ENCODE data around the gene VPS9D1.

VPS9D1 gene

DNA sequence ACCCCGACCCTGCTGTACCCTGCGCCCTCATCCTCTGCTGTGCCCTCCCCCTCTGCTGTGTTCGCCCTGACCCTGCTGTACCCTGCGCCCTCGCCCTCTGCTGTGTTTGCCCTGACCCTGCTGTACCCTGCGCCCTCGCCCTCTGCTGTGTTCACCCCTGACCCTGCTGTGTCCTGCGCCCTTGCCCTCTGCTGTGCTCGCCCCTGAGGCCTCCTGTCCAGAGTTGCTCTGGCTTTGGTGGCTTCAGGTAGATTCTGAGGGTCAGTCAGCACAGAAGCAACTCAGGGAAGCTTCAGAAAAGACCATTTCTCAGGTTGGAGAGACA is 12.2 kb upstream of the VPS9D1 start:
- in situ Hi-C loops (cut with HindIII; ENCODE audit: low sequenced_read_pairs): no loop called here

DNA sequence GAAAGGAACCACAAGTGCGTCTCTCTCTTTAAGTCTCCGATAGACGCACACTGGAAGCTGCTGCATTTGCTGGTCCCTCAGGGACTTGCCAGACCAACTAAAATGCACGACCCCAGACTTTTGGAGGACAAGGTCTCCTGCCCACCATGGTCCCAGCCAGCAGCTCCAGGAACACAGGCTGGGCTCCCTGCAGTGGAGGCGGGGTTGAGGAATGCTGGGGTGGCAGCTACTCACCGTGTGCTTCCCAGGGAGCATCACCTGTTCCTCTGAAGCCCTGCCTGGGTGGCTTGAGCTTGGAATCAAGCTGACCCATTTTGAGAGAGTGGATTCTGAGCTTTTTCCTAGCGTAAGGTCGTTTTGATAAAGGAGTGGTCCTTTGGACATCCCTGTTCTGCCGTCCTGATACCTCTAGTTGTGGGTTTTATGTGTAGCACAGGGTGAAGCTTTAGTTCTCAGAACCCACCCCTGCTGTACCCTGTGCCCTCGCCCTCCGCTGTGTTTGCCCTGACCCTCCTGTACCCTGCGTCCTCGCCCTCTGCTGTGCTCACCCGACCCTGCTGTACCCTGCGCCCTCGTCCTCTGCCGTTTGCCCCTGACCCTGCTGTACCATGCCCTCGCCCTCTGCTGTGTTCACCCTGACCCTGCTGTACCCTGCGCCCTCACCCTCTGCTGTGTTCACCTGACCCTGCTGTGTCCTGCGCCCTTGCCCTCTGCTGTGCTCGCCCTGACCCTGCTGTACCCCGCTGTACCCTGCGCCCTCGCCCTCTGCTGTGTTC is 11.6 kb upstream of the VPS9D1 start:
- in situ Hi-C loops (cut with HindIII; ENCODE audit: low sequenced_read_pairs): no loop called here

DNA sequence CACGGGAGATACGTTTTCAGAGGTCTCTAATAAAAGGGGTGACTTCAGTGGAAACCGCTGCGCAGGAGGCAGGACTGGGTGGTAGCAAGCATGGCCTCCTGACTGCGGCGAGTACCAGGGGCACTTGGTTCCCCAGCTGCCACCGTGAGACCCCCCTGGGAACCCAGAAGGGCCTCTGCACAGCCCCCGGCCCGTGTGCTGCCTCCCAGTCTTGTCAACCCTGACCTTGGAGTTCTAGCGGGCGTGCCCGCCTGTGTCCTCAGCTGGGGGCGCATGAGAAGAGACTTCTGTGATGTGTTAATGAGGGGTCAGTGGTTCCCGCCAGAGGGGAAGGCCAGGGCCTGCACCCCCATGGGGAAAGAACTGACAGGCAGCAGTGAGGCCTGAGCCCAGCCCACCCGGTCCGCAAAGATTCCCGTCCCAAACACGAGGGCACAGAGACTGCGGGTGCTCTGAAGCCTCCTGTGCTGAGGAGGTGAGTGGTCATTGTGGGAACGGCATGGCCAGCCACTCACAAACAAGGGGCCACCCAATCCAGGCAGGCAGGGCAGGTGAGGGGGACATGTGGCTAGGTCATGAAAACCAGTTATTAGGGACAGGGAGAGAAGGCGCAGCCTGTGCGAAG is 10.0 kb upstream of the VPS9D1 start:
- in situ Hi-C loops (cut with HindIII; ENCODE audit: low sequenced_read_pairs): no loop called here

DNA sequence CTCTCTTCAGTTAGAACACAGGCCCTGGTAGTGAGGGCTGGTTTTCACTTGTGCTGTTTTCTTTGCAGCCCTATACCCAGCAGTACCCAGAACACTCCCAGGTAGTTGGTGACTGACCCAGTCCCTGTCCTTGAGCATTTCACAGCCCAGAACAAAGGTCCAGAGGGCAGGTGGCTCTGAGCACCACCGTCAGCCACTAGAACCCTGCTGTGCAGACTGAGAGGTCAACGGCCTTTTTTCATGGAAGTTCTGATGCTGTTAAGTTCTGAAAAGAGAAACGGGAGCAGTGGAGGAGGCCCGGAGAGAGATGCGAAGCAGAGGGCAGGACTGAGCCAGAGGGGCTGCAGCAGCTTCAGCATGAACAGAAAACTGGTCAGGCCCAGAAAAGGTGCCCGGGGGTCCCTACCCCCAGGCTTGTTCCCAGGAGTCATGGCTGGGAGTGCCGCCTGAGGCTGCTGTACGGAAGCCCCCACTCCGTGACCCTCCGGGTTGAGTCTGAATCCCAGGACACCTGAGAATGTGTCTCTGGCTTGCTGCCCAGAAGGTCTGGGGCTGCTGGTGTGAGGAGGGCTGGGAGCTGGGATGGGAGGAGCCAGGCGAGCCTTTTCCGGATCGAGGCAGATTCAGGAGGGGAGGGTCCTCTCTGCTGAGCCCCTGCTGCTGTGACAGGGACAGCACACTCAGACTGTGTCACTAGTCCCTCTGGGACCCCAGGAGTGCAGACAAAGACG is 9.3 kb upstream of the VPS9D1 start:
- in situ Hi-C loops (cut with HindIII; ENCODE audit: low sequenced_read_pairs): no loop called here

DNA sequence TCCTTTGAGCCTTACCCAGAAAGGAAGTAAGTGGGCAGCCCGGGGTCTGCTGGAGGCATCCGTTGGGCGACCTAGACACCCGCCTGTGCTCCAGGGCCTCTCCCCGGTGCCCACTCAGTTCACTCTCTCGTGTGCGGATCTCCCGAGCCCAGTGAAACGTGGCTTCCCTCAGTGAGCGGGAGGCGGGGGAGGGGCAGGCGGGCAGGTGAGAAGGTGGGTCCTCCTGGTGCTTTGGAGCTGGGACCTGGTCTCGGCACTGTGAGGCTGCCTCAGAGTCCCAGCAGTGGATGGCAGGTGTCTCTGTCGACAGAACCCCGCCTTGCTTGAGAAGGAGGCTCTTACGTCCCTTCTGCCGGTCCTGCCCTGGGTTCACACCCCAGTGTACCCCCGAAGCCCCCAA is 8.6 kb upstream of the VPS9D1 start:
- in situ Hi-C loops (cut with HindIII; ENCODE audit: low sequenced_read_pairs): no loop called here

DNA sequence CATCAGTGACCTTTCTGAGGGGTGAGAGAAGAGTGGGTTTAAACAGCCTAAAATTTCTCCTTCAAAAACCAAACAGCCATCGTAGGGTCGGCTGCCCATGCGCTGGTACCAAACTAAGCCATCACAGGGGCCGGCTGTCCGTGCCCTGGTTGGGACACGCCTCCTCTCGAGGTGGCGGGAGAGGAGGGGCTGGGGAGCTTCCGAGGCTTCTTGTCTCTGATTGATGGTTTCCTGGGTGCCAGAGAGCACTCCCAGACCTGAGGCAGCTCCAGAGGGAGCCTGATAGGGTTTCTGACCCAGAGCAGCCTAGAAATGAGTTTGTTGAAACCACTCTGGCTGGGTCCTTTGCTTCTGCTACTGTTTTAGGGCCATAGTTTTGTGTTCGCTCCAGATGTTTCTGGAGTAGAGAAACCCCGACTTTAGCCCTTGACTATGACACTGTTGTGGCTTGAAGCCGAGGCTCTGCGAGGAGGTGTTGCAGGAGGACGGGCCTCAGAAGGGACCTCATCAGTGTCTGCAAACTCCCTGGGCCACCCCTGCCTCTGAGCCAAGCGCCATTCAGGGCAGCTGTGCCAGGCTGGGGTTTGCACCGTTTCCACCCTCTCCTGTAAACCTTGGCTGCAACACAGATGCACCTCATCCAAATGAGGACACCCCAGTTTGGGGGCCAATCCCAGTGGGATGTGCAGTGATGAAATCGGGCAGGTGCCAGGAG is 6.9 kb upstream of the VPS9D1 start:
- in situ Hi-C loops (cut with HindIII; ENCODE audit: low sequenced_read_pairs): no loop called here

DNA sequence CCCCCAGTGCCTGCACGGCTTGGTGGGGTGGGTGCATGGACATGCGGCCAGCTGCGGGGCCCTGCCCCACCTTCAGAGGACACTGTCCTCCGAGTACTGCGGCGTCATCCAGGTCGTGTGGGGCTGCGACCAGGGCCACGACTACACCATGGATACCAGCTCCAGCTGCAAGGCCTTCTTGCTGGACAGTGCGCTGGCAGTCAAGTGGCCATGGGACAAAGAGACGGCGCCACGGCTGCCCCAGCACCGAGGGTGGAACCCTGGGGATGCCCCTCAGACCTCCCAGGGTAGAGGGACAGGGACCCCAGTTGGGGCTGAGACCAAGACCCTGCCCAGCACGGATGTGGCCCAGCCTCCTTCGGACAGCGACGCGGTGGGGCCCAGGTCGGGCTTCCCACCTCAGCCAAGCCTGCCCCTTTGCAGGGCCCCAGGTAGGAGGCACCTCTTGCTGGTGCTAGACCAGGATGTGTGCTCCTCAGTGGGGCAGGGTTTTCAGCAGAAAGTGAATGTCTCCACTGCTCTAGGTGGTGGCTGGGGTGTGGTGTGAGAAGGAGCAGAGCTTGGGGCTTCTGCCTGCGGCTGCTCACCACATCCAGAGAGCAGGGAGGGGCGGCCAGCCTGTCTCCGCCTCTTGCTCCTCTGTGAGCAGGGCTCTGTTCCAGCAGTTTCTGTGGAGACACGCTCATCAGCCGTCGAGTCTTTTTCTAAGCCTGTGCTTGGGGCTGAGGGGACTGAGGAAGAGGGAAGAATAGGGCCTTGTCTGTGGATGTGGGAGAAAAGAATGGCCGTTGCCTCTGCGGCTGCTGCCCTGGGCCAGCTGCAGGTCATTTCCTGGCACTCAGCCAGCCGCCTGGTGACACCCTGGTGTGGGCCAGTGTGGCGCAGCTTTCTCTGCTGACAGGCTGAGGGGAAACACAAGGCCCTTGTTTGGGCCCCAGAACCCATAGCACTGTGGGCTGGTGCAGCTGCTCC is 2.9 kb upstream of the VPS9D1 start:
- in situ Hi-C loops (cut with HindIII; ENCODE audit: low sequenced_read_pairs): no loop called here

DNA sequence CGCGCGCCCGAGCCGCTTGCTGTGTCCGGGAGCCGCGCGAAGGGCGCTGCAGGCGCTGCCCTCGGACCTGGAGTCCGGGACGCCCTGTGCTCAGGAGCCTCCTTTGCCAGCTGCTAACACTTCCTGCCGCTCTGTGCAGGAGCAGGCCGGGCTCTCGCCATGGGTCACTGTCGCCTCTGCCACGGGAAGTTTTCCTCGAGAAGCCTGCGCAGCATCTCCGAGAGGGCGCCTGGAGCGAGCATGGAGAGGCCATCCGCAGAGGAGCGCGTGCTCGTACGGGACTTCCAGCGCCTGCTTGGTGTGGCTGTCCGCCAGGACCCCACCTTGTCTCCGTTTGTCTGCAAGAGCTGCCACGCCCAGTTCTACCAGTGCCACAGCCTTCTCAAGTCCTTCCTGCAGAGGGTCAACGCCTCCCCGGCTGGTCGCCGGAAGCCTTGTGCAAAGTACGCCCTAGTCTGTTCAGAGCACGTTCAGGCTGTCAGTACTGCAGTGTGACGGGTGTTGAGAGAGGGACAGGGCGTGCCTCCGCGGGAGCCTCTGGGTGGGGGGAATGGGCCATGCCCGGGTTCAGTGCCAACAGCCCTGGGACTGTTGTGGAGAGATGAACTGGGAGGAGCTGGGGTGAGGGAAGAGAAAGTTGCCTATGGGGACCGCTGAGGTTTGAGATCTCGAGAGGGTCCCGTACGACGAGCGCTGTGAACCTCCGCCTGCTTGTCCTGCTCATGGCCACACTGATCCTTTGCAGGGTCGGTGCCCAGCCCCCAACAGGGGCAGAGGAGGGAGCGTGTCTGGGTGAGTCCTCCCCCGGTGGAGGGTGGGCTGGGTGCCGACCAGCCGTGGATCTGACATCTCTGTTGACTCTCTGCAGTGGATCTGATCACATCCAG is 1.9 kb upstream of the VPS9D1 start:
- in situ Hi-C loops (cut with HindIII; ENCODE audit: low sequenced_read_pairs): no loop called here

DNA sequence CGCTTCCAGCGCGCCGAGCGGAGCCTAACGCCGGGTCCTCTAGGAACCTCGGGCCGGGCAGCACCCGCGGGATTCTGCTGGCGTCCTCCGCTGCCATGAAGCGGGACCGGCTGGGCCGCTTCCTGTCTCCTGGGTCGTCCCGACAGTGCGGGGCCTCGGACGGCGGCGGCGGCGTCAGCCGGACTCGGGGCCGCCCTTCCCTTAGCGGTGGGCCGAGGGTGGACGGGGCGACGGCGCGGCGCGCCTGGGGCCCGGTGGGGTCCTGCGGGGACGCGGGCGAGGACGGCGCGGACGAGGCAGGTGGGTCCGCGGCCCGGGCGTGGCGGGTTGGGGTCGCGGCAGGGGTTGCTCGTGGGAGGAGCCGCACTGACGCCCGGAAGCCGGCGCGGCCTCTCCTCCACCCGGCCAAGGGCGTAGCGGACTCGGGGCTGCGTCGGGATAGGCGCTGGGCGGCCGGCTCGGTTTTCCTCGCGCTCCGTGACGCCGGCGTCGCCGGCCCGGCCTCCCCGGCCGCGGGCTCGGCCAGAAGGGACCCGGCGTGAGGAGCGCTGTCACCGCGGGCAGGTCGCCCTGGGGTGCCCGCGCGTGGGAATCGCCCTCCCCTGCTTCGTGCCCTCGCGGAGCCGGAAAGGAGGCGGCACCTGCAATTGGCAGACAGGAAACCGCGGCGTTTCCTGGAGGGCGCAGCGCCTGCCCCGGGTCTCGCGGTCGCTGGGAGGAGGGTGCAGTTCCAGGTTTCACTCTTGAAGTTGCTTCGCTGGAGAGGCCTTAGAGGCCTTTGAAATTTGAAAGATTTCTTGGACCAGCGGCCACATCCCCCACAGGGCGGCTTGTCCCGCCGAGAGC is 1.1 kb upstream of the VPS9D1 start:
- in situ Hi-C loops (cut with HindIII; ENCODE audit: low sequenced_read_pairs): no loop called here

DNA sequence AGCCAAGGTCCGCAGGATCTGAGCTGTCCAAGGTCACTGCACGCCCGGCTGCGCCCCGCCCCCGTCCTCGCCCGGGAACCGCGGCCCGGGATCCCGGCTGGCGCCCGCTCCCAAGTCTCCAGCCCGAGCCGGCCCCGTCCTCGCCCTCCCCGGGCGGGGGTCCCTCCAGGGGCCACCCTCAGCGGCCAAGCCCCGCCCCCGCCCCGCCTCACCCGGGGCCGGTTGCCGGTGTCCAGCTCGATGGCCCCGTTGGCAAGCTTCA is 216 bp downstream of the VPS9D1 start:
- in situ Hi-C loops (cut with HindIII; ENCODE audit: low sequenced_read_pairs): no loop called here

DNA sequence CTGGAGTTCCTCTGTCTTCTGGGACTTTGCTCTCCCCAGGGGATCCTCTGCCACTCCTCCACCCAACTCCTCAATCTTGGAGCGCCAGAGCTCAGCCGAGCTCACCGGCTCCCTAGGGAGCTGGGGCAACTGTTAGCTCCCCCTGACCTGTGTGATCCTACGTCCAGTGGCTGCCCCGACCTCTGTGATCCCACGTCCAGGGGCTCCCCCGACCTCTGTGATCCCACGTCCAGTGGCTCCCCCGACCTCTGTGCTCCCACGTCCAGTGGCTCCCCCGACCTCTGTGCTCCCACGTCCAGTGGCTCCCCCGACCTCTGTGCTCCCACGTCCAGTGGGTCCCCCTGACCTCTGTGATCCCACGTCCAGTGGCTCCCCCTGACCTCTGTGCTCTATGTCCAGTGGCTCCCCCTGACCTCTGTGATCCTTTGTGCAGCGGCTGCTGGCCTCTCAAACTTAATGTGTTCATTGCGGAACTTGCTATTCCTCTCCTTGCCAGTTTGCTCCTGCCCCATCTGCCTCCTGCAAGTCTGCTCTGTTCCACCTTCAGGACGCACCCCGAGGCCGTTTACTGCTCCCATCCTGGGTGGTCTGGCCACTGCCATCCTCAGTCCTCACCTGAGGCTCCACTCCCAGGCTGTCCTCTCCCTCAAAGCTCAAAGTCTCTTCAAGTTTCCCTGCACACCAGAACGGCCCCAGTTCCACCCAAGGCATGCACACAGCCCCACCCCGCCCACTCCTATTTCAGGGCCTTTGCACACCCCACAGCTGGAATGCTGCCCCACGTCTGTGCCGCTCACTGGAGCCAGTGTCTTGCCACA is 2.8 kb downstream of the VPS9D1 start:
- in situ Hi-C loops (cut with HindIII; ENCODE audit: low sequenced_read_pairs): loop anchor here (10.0 kb wide), 1 partner anchor 327 kb away; no protein-coding TSS in a partner anchor

DNA sequence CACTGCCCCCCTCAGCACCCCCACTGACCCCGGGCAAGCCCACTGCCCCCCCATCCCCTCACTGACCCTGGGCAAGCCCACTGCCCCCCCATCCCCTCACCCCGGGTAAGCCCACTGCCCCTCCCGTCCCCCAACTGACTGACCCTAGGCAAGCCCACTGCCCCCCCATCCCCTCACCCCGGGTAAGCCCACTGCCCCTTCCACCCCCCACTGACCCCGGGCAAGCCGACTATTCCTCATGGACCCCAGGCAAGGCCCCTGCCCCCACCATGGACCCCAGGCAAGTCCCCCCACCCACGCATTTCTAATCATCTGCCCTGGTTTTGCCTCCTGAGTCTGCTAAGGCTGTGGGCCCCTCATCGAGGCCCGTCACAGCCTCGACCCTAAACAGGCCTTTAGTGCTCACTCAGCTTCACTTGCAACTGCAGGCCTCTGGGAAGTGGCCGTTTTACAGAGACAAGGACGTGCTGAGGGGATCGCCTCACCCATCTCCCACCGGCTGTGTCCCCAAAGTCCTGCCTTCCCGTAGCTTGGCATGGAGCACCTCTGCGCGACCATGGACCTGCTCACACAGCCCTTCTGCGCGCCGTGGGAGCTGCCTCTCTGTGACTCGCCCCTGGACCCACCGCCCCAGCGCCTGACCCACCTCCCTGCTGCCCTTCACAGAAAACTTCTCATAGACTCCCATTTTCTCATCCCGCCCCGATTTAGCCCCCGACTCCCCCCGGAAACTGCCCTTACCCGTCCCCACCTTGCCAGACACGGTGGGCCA is 3.6 kb downstream of the VPS9D1 start:
- in situ Hi-C loops (cut with HindIII; ENCODE audit: low sequenced_read_pairs): loop anchor here (10.0 kb wide), 1 partner anchor 328 kb away; no protein-coding TSS in a partner anchor

DNA sequence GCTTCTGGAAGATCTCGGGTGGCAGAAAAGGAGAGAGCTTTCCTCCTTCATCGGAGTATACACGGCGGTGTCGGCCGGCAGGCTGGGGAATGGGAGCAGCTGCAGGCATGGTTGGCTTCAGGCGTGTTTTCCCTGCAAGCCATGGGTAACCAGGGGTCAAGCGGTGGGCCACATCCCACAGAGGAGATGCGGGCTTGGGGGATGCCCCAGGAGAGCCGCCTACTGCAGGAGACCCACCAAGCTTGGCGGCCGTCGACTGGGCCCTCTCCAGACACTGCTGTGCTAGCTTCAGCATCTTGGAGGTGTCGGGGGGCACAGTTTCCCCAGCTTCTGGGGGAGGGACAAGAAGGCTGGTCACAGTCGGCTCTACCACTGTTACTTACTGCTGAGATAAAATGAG is 4.2 kb downstream of the VPS9D1 start:
- in situ Hi-C loops (cut with HindIII; ENCODE audit: low sequenced_read_pairs): loop anchor here (10.0 kb wide), 1 partner anchor 328 kb away; no protein-coding TSS in a partner anchor

DNA sequence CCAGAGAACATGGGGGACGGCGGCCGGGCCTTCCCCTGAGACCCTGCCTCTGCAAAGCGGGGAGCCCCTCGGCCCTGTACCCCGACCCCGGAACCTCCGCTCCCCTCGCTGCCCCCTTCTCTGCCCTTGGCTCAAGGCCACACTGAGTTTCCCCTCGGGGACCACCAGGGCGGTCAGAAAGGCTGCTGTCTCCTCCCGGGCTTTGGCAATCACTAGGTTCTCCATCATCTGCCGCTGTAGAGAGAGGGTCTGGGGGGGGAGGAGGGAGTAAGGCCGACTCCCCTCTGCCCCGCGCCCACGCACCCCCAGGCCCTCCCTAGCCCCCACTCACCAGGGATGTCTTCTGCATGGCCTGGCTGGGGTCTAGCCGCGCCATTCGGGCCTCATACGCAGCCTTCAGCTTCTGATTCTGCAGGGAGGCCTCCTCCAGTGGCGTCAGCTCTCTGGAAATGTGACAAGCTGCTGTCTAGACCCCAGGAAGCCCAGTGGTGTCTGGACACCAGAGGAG is 8.4 kb downstream of the VPS9D1 start:
- in situ Hi-C loops (cut with HindIII; ENCODE audit: low sequenced_read_pairs): loop anchor here (10.0 kb wide), 1 partner anchor 332 kb away; no protein-coding TSS in a partner anchor

DNA sequence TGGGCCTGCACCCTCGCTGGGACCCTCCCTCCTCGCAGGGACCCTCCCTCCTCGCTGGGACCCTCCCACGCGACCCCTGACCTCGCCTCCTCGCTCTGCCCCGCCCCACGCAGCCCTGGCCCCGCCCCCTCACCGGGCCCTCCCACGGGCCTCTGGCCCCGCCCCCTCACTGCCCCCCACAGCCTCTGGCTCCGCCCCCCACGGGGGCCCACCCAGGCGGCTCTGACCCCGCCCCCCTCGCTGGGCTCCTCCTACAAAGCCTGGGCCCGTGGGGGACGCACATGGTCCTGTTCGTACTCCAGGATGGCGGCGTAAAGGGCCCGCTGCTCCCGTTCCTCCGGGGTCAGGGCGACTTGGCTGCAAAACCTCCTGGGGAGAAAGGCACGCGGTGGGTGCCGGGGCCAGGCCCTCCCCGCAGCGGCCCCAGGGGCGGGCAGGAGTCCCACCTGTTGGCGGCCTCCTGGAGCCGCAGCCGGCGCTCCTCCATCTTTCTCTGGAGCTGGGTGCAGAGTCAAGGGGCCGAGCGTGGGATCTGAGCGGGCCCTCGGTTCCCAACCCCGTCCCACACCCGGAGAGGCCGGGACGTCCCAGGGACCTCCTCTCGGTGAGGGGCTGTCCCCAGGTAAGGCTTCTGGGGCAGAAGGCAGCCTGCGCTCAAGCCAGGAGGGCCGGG is 9.0 kb downstream of the VPS9D1 start:
- in situ Hi-C loops (cut with HindIII; ENCODE audit: low sequenced_read_pairs): loop anchor here (10.0 kb wide), 1 partner anchor 333 kb away; no protein-coding TSS in a partner anchor

All from DLD1 (cell line).